HG02571 (cell line): ENCODE data around the gene GPR173.

Source experiments
- ATAC-seq: cut with Tn5 transposase; IDR thresholded peaks from one replicate; pipeline ENCODE4 v1.9.1; 2021; ENCODE audit warnings: mild to moderate bottlenecking, moderate library complexity; ENCODE audit not compliant: unreplicated experiment

Gene GPR173

DNA sequence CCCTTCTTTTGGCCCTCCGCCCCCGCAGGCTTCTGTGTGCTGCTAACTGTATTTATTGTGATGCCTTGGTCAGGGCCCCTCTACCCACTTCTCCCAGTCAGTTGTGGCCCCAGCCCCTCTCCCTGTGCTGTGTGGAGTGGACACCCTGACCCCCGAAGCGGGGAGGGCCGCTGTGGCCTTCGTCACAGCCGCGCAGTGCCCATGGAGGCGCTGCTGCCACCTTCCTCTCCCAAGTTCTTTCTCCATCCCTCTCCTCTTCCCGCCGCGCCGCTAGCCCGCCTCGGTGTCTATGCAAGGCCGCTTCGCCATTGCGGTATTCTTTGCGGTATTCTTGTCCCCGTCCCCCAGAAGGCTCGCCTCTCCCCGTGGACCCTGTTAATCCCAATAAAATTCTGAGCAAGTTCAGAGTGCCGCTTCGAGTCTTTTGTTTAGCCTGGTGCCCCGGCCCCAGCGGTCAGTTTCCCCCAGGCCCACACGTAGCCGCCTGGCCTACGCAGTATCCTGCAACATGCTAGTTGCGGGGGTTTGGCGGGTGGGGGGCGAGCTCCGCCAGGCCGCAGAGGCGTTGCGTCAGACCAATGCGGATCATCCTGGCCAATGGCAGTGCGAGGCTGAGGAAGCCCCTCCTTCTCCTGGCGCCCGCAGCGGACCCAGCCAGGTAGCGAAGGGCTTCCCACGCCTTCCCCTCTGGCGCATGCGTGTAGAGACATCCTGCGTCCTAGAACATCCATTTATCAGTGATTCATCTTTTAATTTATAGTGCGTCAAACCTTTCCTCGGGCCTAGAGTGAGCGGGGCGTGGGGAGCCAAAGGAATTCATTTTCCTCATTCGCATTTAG lies 39.8 kb downstream of the GPR173 start:
- ATAC-seq: no peak

- no peak for ATAC-seq
These were observed 40.7 kb downstream of the GPR173 start for GRCh38 chrX:53089224-53089842.

DNA sequence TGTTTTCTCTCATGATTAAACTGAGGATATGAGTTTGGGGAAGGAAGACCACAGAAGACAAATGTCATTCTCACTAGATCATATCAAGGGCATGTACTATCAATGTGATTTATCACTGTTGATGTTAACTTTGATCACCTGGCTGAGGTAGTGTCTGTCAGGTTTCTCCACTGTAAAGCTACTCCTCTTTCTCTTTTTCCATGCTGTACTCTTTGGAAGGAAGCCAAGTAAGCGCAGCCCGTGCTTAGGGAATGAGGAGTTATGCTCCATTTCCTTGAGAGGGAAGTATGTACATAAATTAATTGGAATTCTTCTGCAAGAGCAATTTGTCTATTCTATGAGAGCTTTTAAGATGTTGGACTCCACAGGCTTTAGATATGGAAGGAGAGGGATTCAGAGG lies 41.3 kb downstream of the GPR173 start:
- ATAC-seq: no peak

GRCh38 chrX:53091354-53091753 lies 42.8 kb downstream of the GPR173 start:
- ATAC-seq: no peak

GRCh38 chrX:53093177-53093655 lies 44.6 kb downstream of the GPR173 start:
- peak; percentile 43 for ATAC-seq

DNA sequence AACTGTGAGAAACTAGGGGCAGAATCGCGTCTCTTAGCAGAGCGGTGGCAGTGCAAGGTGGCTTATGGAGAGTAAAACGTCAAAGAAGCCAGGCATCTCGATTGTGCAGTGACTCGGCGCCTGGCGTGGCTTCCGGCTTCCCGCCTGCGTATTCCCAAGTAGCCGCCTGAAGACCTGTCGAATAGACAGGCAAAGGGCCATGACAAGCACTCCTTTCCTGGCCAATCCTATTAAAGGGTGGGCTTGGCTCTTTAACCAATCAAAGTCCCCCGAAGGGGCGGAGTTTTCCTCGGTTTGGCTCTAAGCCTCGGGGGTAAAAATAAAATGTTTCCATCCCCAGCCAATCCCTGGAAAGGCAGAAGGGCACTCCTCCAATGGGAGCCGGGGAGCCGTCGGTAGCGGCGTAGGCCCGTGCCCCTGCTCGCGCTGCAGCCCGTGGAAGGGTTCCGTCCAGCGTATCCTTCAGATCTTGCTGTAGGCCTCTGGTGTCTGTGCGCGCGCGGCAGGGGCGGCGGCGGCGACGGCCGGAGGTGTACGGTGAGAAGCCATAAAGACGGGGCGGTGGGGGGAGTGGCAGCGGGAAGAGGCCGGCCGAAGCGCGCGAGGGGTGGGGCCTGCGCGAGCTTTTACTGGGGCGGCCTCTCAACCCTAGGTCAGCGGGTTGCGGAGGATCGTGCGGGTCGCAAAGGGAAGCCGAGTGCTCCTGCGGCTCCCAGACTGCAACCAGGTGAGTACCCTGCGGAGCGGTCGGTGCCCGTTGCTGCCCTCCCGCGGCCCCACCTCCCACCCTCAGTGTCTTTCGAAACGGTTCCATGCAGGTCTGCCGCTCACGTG lies 45.4 kb downstream of the GPR173 start, which contains the start of gene KANTR:
Gene KANTR (plus strand): TSS at position 395 of the 834 bp plus-strand sequence. CDS start 30,131 bp downstream, outside the sequence.
- ATAC-seq: peak; percentile 78

DNA sequence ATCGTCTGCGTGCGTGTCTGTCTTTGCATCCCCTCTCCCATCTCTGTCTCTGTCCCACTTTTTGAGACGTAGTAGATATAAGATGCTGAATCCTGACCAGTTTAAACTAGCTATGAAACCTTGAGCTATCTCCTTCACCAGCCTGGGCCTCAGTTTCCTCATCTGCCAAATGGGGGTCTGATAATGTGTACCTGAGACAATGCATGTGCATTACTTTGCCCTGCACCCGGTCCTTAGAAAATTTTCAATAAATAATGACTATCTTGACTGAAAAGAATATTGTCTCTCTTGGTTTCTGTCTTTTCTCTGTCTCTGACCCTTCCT lies 46.0 kb downstream of the GPR173 start:
- no peak for ATAC-seq

DNA sequence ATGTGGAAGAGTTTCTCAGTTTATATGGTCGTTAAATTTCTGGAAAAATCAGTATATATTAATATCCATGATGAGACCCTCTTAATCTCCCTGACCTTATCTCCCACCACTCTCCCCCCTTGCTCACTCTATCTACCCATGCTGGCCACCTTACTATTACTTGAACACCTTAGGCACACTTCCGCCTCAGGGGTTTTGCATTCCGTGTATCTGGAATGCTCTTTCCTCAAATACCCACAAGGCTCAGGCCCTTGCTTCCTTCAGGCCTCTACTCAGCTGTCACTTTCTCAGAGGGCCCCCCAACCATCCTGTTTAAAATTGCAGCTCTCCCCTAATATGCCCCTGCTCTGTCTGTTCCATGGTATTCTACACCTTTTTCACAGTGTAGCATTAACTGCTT lies 47.2 kb downstream of the GPR173 start:
- no peak for ATAC-seq

GRCh38 chrX:53114864-53115549 lies 66.4 kb downstream of the GPR173 start:
- ATAC-seq: no peak

DNA sequence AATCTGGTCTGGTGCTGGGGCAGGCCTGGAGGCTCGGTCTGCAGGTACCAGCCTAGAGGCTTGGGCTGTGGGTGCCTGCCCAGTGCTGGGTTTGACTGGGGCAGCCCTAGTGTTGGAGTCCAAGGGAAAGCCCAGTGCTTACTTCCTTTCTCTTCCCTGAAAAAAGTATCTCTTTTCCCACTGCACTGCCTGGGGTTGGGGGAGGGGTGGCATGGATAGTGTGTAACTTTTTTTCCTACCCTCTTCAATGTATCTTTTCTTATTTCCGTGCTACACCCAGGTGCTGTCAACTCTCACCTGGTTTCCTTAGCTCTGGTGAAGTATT lies 66.9 kb downstream of the GPR173 start:
- ATAC-seq: no peak

- ATAC-seq: no peak
These were observed 67.5 kb downstream of the GPR173 start for GRCh38 chrX:53116101-53116500.

GRCh38 chrX:53122013-53122412 lies 73.4 kb downstream of the GPR173 start:
- ATAC-seq: no peak

GRCh38 chrX:53125506-53125905 lies 76.9 kb downstream of the GPR173 start:
- ATAC-seq: no peak

- no peak for ATAC-seq
These were observed 77.8 kb downstream of the GPR173 start for GRCh38 chrX:53126377-53126776.

DNA sequence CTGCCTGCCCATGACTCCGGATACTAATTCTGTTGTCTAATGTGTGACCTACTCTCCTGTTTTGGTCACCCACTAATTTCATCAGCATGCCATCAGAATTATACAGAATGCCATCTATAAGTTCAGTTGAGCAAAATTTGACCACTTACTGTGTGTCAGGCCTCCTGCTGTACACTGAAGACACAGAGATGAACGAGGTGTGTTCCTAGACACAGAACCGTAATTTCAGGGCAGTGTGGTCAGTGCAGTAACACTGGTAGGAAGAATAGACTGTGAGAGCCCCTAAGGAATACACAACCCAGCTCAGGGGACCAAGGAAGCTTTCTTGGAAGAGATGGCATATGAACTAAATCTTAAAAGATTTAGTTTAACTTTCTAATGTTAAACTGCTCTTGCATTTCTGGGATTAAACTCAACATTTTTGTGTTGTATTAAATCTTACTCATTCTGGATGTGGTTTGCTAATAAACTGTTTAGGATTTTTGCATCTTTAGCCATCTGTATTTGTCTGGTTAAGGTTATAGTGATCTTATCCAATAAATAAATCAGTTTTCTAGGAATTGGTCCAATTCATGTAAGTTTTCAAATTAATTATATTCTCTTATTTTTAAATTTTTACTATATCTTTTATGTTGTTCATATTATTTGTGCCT lies 79.6 kb downstream of the GPR173 start:
- no peak for ATAC-seq
